Endothelial cell (in vitro differentiated cells): ENCODE data around the gene CKB. TPM values are rescaled to one million over a fixed set of nuclear protein-coding genes. Genes with fewer than 3 reads are reported as not detected.
"Not testable (repeated sequence)": the region's sequence is repeated elsewhere in the genome, so short reads cannot be mapped to it uniquely, and the experiment has no call there.

ENCODE experiments used
- DNase-seq: peaks from one replicate; pipeline ENCODE4 v3.0.0; 2021; ENCODE audit warnings: low spot score
- H3K27ac Mint-ChIP-seq: one replicate; pipeline ENCODE4 v1.8.0; 2021; ENCODE audit warnings: mixed read lengths, inconsistent platforms; ENCODE audit not compliant: unreplicated experiment
- H3K27me3 Mint-ChIP-seq: one replicate; pipeline ENCODE4 v1.8.0; 2021; ENCODE audit warnings: mild to moderate bottlenecking, moderate library complexity, mixed read lengths, inconsistent platforms; ENCODE audit not compliant: unreplicated experiment
- H3K36me3 Mint-ChIP-seq: one replicate; pipeline ENCODE4 v1.8.0; 2021; ENCODE audit warnings: mild to moderate bottlenecking, low read depth, mixed read lengths, inconsistent platforms; ENCODE audit not compliant: unreplicated experiment
- H3K4me1 Mint-ChIP-seq: one replicate; pipeline ENCODE4 v1.8.0; 2021; ENCODE audit warnings: mild to moderate bottlenecking, mixed read lengths, inconsistent platforms; ENCODE audit not compliant: unreplicated experiment
- H3K4me3 Mint-ChIP-seq: one replicate; pipeline ENCODE4 v1.8.0; 2021; ENCODE audit warnings: mild to moderate bottlenecking, mixed read lengths, inconsistent platforms; ENCODE audit not compliant: unreplicated experiment
- H3K9me3 Mint-ChIP-seq: one replicate; pipeline ENCODE4 v1.8.0; 2021; ENCODE audit warnings: mixed read lengths, inconsistent platforms; ENCODE audit not compliant: unreplicated experiment
- total RNA-seq: library from RNA; stranded (reverse); fragmentation: NEBNext Ultra II Directional; extraction: Animal tissue kit (Norgen Biotek cat#: 25700); gene quantifications from one replicate; pipeline ENCODE4 v1.2.1, GENCODE V29; 2021; ENCODE audit not compliant: unreplicated experiment
- TF ChIP-seq, protein P1 (sequence below): fragments of 200-600 bp; sonication (generic); IDR thresholded peaks from one replicate; pipeline ENCODE4 v1.5.0; 2021; ENCODE audit warnings: antibody characterized with exemption; ENCODE audit not compliant: unreplicated experiment

CKB gene
- total RNA-seq, 1 donor from 2014 or later: 23.1 TPM

DNA sequence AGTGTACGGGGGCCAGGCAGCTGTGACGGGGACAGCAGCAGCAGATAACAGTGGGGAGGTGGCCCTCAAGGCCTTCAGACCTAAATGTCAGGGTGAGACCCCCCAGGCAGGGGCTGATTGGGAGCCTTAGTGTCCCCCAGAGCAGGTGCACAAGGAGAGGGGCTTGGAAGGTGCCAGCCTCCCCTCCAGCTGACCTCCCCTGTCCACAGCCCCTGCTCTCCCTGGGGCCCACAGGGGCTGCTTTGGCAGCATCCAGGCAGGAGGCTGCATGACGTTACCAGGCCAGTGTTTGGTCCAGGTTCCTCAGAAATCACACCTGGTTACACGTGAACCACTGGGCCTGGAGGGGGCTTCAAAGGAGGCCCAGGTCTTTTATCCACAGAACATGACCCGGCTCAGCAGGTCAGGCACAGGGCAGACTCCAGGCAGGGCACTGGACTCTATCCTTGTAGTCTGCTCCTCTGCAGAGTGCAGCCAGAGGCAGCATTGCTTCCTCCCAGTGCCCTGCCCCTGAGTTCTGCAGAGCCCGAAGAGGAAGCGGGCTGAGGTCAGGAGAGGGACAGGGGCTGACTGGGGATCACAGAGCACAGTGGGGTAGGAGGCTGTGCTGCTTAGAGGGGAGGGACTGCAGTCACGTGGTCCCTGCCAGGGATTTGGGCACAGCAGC lies 3.8 kb upstream of the CKB start:
- H3K27me3 Mint-ChIP-seq: peaks cover 16% of the 10 kb centered on the region
- TF ChIP-seq, protein P1, sequence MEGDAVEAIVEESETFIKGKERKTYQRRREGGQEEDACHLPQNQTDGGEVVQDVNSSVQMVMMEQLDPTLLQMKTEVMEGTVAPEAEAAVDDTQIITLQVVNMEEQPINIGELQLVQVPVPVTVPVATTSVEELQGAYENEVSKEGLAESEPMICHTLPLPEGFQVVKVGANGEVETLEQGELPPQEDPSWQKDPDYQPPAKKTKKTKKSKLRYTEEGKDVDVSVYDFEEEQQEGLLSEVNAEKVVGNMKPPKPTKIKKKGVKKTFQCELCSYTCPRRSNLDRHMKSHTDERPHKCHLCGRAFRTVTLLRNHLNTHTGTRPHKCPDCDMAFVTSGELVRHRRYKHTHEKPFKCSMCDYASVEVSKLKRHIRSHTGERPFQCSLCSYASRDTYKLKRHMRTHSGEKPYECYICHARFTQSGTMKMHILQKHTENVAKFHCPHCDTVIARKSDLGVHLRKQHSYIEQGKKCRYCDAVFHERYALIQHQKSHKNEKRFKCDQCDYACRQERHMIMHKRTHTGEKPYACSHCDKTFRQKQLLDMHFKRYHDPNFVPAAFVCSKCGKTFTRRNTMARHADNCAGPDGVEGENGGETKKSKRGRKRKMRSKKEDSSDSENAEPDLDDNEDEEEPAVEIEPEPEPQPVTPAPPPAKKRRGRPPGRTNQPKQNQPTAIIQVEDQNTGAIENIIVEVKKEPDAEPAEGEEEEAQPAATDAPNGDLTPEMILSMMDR: no peak
- no peak overlapping the region for H3K4me3 Mint-ChIP-seq
- peaks cover 12% of the 10 kb centered on the region for H3K4me1 Mint-ChIP-seq
- no peaks in the 10 kb centered on the region for H3K9me3 Mint-ChIP-seq
- no peak for DNase-seq
- H3K36me3 Mint-ChIP-seq: peaks cover 5% of the 10 kb centered on the region
- H3K27ac Mint-ChIP-seq: no peak overlapping the region

DNA sequence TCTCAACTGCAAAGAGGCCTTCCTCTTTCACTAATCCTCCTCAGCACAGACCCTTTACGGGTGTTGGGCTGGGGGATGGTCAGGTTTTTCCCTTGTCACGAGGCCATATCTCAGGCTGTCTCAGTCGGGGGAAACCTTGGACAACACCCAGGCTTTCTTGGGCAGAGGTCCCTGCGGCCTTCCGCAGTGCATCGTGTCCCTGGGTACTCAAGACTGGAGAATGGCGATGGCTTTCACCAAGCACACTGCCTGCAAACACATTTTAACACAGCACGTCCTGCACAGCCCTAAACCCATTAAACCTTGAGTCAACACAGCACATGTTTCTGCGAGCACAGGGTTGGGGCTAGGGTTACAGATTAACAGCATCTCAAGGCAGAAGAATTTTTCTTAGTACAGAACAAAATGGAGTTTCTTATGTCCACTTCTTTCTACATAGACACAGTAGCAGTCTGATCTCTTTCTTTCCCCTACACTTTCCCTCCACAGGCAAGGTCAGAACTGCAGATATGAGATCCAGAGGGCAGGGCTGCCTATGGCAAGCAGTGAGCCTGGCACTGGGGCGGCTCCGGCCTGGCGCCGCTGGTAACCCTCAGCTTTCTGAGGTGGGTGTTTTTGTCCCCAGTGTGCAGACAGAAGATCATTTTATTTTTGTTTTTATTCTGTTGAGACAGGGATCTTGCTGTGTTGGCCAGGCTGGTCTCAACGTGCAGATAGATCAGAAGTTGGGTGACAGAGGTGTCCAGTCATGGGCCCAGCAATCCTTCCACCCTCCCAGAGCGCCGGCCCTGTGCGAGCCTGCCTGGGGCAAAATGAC lies 3.0 kb upstream of the CKB start:
- not testable (repeated sequence) for H3K9me3 Mint-ChIP-seq, H3K4me3 Mint-ChIP-seq, DNase-seq, H3K27ac Mint-ChIP-seq, H3K36me3 Mint-ChIP-seq
- Mint-ChIP-seq H3K27me3 (peaks cover 13% of the 10 kb centered on the region), H3K4me1 (peaks cover 12% of the 10 kb centered on the region)

DNA sequence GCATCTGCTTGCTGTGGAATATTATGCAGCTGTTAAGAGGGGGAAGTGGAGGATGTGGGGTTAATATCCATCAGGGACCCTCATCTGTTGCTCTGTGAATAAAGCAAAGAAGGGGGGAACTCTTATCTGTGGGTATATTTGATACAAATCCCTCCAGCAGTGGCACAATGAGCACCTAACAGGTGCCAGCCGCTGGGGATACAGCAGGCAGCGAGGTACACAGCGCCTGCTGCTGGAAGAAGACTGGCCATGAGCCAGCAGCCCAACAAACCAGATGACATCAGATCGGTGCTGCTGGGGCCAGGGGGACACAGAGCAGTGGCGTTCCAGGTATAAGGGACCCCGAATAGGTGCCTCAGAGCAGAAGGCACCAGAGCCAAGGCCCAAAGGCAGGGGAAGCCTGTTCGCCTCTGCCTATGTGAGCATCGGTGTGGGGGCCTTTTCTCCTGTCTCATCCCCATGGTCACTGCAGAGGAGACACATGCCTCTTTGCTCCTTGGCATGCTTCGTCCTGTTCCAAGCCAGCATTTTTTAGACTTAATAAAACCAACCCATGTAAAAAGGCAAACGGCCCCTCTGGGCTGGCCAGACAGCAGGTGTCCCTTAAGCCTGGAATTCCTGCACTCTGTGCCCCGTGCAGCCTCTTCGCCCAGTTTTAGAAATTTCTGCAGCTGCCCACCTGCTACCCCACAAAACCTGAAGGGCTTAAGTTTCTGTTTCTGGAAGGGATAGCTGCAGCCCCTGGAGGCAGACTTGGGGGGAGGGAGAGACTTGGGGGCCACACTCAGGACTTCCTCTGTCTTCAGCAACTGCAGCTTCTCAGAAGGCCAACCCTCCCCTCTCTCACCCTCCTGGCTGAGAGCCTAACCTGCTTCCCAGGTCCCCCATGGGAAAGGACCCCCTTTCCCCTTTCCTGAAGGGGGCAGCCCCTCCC lies 1.6 kb upstream of the CKB start:
- TF ChIP-seq, protein P1: no peak
- H3K36me3 Mint-ChIP-seq: peaks cover 5% of the 10 kb centered on the region
- H3K4me3 Mint-ChIP-seq: peak overlapping the region; percentile 74
- H3K4me1 Mint-ChIP-seq: peaks cover 13% of the 10 kb centered on the region
- DNase-seq: no peak
- H3K27me3 Mint-ChIP-seq: peaks cover 14% of the 10 kb centered on the region
- no peak overlapping the region for H3K27ac Mint-ChIP-seq
- no peaks in the 10 kb centered on the region for H3K9me3 Mint-ChIP-seq

DNA sequence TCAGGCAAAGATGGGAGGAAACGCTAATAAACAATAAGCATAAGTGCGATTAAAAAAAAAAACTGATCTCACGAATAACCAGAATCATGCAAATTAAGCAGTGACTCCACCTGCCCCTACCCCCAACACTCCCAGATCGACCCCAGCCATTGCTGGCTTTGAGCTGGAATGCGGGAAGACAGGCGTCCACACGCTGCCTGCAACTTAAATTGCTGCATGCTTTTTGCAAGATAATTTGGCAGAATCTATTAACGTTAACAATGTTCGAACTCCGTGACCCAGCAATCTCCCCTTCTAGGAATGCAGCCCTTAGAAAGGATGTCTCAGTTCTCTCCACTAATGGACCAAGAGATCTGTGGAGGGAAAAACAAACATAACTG lies 935 bp upstream of the CKB start:
- peaks cover 18% of the 10 kb centered on the region for H3K27me3 Mint-ChIP-seq
- H3K9me3 Mint-ChIP-seq: no peaks in the 10 kb centered on the region
- DNase-seq: no peak
- H3K4me3 Mint-ChIP-seq: peak overlapping the region; percentile 74
- TF ChIP-seq, protein P1: no peak
- peaks cover 13% of the 10 kb centered on the region for H3K4me1 Mint-ChIP-seq
- peak overlapping the region; percentile 13 for H3K27ac Mint-ChIP-seq
- peaks cover 5% of the 10 kb centered on the region for H3K36me3 Mint-ChIP-seq

DNA sequence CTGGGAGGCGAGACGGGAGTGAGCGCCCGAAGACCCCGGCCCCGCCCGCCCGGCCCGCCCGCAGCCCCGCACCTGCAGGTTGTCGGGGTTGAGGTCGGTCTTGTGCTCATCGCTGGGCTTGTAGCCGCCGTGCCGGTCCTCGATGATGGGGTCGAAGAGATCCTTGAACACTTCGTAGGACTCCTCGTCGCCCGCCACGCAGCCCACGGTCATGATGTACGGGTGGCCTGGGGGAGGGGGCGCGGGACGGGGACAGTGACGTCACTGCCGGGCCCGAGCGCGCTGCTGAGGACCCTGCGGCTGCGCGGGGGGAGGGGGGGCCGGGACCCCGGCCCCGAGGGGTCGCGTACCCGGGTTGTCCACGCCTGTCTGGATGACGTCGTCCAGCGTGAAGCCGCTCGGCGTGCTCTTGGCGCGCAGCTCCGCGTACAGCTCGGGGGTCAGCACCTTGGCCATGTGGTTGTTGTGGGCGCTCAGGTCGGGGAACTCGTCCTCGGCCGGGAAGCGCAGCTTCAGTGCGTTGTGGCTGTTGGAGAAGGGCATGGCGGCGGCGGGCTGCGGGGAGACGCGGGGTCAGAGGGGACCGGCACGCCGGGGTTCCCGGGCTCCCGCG lies 573 bp downstream of the CKB start:
- Mint-ChIP-seq H3K27me3 (peaks cover 21% of the 10 kb centered on the region), H3K36me3 (peaks cover 5% of the 10 kb centered on the region), H3K4me1 (peaks cover 9% of the 10 kb centered on the region), H3K9me3 (no peaks in the 10 kb centered on the region), H3K4me3 (no peak overlapping the region), H3K27ac (no peak overlapping the region)
- no peak for DNase-seq
- TF ChIP-seq, protein P1: no peak
